NCI-H524 (cell line): Measurements from ENCODE around the gene AP1M1.

Source experiments
- DNase-seq, 2 experiments: peaks; one replicate each; lab custom pipeline; 2025; lab: John Stamatoyannopoulos, UW

The AP1M1 gene

GRCh38 chr19:16232127-16232526, 34.4 kb downstream of the AP1M1 start:
- DNase-seq, result no peak

GRCh38 chr19:16232568-16232967, 34.9 kb downstream of the AP1M1 start:
- no peak for DNase-seq

DNA sequence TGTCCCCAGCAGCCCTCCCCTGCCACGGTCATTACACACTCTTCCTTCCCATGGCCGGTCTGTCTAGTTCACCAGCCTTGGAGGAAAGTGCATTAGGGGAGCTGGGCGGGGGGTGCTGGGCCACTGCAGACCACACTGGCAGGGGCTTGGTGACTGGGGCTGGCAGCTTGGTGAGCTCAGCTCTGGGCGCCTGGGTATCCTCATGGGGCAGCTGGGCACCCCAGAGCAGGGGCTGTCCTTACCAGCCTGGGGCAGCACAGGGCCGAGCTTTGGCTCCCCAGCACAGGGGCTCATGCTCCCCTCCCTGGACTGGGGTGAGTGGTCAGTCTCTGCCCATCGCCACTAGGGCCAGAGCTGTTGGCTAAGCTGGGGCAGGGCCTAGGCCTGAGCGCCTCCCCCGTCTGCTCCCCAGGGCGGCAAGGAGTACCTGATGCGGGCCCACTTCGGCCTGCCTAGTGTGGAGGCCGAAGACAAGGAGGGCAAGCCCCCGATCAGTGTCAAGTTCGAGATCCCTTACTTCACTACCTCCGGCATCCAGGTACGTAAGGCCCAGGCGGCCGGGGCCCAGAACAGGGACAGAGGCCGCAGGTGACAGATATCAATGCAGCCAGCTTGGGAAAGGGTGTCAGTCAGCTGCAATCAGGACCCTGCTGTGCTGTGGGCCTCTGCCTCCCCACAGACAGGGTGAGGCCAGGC, 35.5 kb downstream of the AP1M1 start:
- DNase-seq, result no peak

GRCh38 chr19:16233836-16234551, 36.3 kb downstream of the AP1M1 start:
- no peak for DNase-seq

- DNase-seq, result no peak
These were observed 37.1 kb downstream of the AP1M1 start for GRCh38 chr19:16234552-16235445.

GRCh38 chr19:16235811-16236652, 38.3 kb downstream of the AP1M1 start:
- no peak for DNase-seq

DNA sequence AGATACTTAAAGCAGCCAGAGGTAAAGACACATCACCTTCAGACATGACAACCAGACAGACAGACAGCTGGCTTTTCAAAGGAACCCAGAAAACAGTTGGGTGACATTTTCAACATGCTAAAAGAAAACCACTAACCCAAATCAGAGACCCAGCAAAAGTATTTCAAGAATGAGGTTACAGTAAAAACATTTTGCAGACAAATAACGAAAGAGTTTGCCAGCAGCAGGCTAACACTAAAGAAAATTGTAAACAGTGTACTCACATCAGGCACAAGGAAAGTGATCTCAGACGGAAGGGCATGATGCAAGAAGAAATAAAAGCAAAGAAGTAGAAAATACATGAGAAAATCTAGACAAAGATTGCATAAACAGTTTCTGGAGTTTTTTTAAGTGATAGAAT, 46.4 kb downstream of the AP1M1 start:
- DNase-seq, result no peak

- peak; percentile 23 to 75 for DNase-seq
These were observed 49.9 kb downstream of the AP1M1 start for GRCh38 chr19:16247353-16248182.

GRCh38 chr19:16248380-16249023, 50.8 kb downstream of the AP1M1 start:
- DNase-seq, result no peak

- DNase-seq, result no peak
These were observed 52.2 kb downstream of the AP1M1 start for GRCh38 chr19:16249826-16250404.

GRCh38 chr19:16252459-16253205, 54.9 kb downstream of the AP1M1 start:
- DNase-seq, result no peak

- no peak for DNase-seq
These were observed 57.2 kb downstream of the AP1M1 start for GRCh38 chr19:16254851-16255408.

DNA sequence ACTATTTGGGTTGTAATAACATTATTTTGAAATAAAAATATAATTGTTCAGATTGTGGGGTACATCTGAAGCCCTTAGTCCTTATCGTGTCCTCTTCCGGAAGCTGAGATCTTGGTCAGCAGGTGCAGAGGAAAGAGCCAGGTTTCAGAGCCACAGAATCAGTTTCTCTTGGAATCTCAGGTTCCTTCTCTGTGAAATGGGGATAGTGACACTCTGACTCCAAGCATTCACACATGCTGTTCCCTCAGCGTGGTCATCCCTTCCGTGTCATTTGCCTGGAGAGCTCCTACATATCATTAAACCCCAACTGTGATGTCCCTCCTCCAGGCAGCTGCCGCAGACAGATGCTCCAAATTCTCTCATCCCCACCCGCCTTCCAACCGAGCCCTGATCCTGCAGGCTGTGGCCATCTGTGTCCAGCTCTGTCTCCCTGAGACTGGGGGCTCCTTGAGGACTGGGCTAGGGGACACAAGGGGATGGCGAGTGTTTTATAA, 59.8 kb downstream of the AP1M1 start:
- DNase-seq, result no peak

GRCh38 chr19:16258440-16258903, 60.8 kb downstream of the AP1M1 start:
- no peak for DNase-seq

DNA sequence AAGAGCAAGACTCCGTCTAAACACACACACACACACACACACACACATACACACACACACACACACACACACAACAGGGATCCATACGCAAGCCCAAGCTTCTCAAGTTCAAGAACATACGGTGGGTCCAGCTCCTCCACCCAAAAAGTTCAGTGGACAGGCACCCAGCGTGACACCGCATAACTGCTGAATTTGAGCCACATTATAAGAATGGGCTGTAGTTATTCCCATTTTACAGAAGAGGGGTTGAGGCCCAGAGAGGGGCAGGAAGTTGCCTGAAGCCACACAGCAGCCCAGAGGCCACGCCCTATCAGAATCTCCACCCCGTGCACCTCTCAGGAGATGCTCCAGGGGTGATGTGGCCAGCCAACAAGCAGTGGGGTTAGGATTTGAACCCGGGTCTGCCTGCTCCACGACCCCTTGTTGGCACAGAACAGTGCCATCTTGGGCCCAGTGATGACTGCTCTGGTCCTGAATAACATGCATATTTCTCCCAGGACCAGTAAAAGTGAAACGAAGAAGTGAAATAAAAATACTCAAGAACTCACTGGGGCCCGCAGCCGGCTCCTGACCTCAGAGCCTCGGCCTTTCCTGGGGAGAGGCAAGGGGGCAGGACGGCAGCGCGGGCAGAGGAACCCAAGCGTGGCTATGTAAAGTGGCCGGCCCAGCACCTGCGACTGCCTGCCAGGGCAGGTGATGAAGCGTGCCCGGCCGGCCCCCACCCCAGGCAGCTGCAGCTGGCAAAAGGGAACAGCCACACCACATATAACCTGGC, 61.9 kb downstream of the AP1M1 start:
- DNase-seq, result no peak

DNA sequence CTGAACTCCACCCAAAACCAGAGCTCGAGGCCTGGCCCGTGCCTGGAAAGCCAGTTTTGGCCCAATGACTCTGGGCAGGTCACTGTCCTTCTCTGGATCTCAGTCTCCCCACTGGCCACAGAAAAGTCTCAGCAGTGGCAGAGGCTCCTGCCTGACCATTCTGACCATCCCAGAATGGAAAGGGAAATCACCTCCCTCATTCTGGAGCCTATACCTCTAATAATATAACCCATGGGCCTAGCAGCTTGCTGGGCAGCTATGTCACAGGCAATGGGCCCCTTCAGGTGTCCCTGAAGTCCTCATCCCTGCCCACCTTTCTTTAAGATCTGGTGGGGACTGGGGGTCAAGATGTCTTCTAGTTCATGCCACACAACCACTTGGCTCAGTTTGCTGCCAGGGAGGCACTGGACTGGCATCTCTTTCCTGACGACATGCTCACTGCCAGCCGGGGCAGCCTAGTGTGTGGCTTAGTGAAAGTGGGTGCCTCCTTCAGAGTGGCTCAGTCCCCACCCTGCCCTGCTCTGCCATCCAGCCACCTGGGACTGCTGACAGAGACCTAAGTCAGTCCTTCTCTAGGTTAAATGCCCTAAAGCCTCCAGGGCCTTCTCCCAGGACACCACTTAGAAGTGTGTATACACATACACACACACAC, 62.6 kb downstream of the AP1M1 start:
- no peak for DNase-seq

- DNase-seq, result no peak
These were observed 63.1 kb downstream of the AP1M1 start for GRCh38 chr19:16260812-16261161.
